ENCODE results near the gene RAB11B.

- TF ChIP-seq, protein P1, sequence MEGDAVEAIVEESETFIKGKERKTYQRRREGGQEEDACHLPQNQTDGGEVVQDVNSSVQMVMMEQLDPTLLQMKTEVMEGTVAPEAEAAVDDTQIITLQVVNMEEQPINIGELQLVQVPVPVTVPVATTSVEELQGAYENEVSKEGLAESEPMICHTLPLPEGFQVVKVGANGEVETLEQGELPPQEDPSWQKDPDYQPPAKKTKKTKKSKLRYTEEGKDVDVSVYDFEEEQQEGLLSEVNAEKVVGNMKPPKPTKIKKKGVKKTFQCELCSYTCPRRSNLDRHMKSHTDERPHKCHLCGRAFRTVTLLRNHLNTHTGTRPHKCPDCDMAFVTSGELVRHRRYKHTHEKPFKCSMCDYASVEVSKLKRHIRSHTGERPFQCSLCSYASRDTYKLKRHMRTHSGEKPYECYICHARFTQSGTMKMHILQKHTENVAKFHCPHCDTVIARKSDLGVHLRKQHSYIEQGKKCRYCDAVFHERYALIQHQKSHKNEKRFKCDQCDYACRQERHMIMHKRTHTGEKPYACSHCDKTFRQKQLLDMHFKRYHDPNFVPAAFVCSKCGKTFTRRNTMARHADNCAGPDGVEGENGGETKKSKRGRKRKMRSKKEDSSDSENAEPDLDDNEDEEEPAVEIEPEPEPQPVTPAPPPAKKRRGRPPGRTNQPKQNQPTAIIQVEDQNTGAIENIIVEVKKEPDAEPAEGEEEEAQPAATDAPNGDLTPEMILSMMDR (IDR thresholded peaks at IDR 0.05), result no peak
- peak in 1 of 3 donors; percentile 48 for TF ChIP-seq POLR2A (IDR thresholded peaks at IDR 0.05)
Measured at GRCh38 chr19:8361921-8362793, 28.0 kb upstream of the RAB11B start.
